ENCODE results near the gene DCC.

DNA sequence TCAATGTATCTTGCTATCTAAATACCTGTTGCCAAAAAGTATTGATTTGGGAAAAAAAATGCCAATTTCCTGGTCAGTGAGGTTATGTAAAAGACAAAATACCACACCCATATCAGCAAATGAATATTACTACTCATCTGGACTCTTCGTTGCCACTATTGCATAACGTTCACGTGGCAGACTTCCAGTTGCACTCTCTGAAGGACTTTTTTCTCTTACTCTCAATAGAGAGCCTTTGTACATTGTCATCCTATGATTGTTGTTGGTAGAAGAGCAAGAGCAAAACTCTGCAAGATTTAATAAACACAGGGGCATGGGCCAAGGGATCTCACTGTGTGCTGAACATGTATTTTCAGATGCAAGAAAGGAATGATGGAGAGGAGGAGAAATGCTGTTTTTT lies 1194.7 kb downstream of the DCC start:
- TF ChIP-seq, protein P1, sequence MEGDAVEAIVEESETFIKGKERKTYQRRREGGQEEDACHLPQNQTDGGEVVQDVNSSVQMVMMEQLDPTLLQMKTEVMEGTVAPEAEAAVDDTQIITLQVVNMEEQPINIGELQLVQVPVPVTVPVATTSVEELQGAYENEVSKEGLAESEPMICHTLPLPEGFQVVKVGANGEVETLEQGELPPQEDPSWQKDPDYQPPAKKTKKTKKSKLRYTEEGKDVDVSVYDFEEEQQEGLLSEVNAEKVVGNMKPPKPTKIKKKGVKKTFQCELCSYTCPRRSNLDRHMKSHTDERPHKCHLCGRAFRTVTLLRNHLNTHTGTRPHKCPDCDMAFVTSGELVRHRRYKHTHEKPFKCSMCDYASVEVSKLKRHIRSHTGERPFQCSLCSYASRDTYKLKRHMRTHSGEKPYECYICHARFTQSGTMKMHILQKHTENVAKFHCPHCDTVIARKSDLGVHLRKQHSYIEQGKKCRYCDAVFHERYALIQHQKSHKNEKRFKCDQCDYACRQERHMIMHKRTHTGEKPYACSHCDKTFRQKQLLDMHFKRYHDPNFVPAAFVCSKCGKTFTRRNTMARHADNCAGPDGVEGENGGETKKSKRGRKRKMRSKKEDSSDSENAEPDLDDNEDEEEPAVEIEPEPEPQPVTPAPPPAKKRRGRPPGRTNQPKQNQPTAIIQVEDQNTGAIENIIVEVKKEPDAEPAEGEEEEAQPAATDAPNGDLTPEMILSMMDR (IDR thresholded peaks at IDR 0.05), result no peak
- no peak for TF ChIP-seq POLR2A (IDR thresholded peaks at IDR 0.05)
